ENCODE measurements around the gene KCNG2. TPM values are rescaled to one million over a fixed set of nuclear protein-coding genes. Genes with fewer than 3 reads are reported as not detected.

The KCNG2 gene
- total and polyA plus RNA-seq, 9 of the 15 experiments (the other 6 are each of a cell fraction or from before 2014, with no cell fraction given) = not detected

GRCh38 chr18:79928563-79928960 is 130.8 kb downstream of the KCNG2 start:
- Histone ChIP-seq H3K4me3 (no peak overlapping the region), H2AFZ (ENCODE audit: low read depth, low read length) (no peak overlapping the region), H3K27me3 (ENCODE audit: control insufficient read depth in 2 of 2, insufficient read depth in 2 of 2, low read length in 2 of 2) (no peaks in the 10 kb centered on the region), H3K4me1 (replicated peaks in 1 of 2; ENCODE audit: control insufficient read depth in 2 of 2, insufficient read depth in 2 of 2, low read length in 2 of 2) (no peaks in the 10 kb centered on the region; a peak in 1 of 5 replicates), H3K27ac (ENCODE audit: extremely low read depth, low read depth, low read length) (no peak overlapping the region), H3K9ac (ENCODE audit: insufficient read depth in 1 of 2, low read depth in 2 of 2, low read length in 2 of 2) (no peak overlapping the region), H3K36me3 (ENCODE audit: control insufficient read depth, insufficient read depth, low read length) (no peaks in the 10 kb centered on the region), H3K9me1 (ENCODE audit: control insufficient read depth, insufficient read depth, low read length) (no peaks in the 10 kb centered on the region), H3K79me2 (ENCODE audit: control insufficient read depth, insufficient read depth, low read length) (no peaks in the 10 kb centered on the region), H4K20me1 (replicated peaks; ENCODE audit: control insufficient read depth, insufficient read depth, low read length) (no peaks in the 10 kb centered on the region), H3K9me3 (replicated peaks; ENCODE audit: control insufficient read depth, insufficient read depth, low read depth, low read length) (peaks cover 5% of the 10 kb centered on the region; the same call in 1 of the 2 replicates), H3K4me2 (ENCODE audit: insufficient read depth, low read length) (no peak overlapping the region)
- intact Hi-C loops (cut with micrococcal nuclease) = no loop called here
- ChIA-PET CTCF (ENCODE audit: low intra/inter-chr PET ratio) (no interaction called here), POLR2A (no interaction called here)
- in situ Hi-C loops (cut with MboI) = no loop called here
- no peak for DNase-seq (ENCODE audit: extremely low read depth in 1 of 4, low spot score in 3 of 4)
- no peak for FAIRE-seq
- 39% methylated on average over 3 of the region's 9 CpGs for WGBS (ENCODE audit: insufficient coverage, low coverage, missing lambda C conversion rate)
- ATAC-seq = no peak
- no TSS peak for BruUV-seq (replicated peaks)
- TF ChIP-seq GABPB2 (CRISPR knock-in tag; conservative IDR thresholded peaks at IDR 0.05) (no peak), ZKSCAN3 (CRISPR knock-in tag; IDR thresholded peaks at IDR 0.05) (no peak), NEUROD1 (IDR thresholded peaks at IDR 0.05; ENCODE audit: borderline replicate concordance, low read depth, low read length, partially characterized antibody) (no peak), HDAC6 (IDR thresholded peaks at IDR 0.05; ENCODE audit: low read depth, low read length) (no peak), TFE3 (CRISPR knock-in tag; IDR thresholded peaks at IDR 0.05) (no peak), NCOA4 (IDR thresholded peaks at IDR 0.05; ENCODE audit: partially characterized antibody) (no peak), IFI16 (CRISPR knock-in tag; IDR thresholded peaks at IDR 0.05) (no peak), ZNF134 (CRISPR knock-in tag; conservative IDR thresholded peaks at IDR 0.05) (no peak), MYNN (IDR thresholded peaks at IDR 0.05) (no peak), MYNN (CRISPR knock-in tag; IDR thresholded peaks at IDR 0.05) (no peak)

Measured in K562 (cell line).